ENCODE measurements around the gene LGR4. TPM values are rescaled to one million over a fixed set of nuclear protein-coding genes. Genes with fewer than 3 reads are reported as not detected.

LGR4 gene
- total RNA-seq, 1 donor from 2014 or later: 15.9 TPM

DNA sequence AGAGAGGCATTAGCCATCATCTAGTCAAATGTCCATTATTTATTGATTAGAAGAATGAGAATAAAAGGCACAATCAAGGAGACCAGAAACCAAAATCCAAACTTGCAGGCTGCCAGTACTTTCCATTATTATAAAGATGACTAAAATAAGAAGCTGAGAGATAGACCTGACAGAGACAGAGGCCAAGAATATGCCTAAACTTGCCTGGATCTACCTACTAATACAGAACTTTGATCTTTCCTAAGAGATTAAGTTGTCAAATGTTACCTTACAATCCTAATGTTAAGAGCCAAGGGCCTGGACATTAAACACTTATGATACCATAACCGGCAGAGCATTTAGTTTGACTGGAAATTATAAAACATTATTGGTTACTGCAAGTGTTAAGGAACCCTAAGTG lies 6.2 kb downstream of the LGR4 start:
- TF ChIP-seq, protein P1, sequence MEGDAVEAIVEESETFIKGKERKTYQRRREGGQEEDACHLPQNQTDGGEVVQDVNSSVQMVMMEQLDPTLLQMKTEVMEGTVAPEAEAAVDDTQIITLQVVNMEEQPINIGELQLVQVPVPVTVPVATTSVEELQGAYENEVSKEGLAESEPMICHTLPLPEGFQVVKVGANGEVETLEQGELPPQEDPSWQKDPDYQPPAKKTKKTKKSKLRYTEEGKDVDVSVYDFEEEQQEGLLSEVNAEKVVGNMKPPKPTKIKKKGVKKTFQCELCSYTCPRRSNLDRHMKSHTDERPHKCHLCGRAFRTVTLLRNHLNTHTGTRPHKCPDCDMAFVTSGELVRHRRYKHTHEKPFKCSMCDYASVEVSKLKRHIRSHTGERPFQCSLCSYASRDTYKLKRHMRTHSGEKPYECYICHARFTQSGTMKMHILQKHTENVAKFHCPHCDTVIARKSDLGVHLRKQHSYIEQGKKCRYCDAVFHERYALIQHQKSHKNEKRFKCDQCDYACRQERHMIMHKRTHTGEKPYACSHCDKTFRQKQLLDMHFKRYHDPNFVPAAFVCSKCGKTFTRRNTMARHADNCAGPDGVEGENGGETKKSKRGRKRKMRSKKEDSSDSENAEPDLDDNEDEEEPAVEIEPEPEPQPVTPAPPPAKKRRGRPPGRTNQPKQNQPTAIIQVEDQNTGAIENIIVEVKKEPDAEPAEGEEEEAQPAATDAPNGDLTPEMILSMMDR (IDR thresholded peaks at IDR 0.05; ENCODE audit: insufficient read depth, low read length, poor library complexity, severe bottlenecking): no peak
- DNase-seq (ENCODE audit: low read depth): no peak
- H3K4me3 ChIP-seq (ENCODE audit: low read depth, low read length): no peak overlapping the region
- H3K27me3 ChIP-seq (ENCODE audit: control insufficient read depth, insufficient read depth, low read length): no peaks in the 10 kb centered on the region
- H3K36me3 ChIP-seq (ENCODE audit: control insufficient read depth, insufficient read depth, low read length): no peaks in the 10 kb centered on the region

GRCh38 chr11:27465629-27466028 lies 7.0 kb downstream of the LGR4 start:
- TF ChIP-seq, protein P1 (IDR thresholded peaks at IDR 0.05; ENCODE audit: insufficient read depth, low read length, poor library complexity, severe bottlenecking): no peak
- DNase-seq (ENCODE audit: low read depth): no peak
- Histone ChIP-seq H3K36me3 (ENCODE audit: control insufficient read depth, insufficient read depth, low read length) (no peaks in the 10 kb centered on the region), H3K27me3 (ENCODE audit: control insufficient read depth, insufficient read depth, low read length) (no peaks in the 10 kb centered on the region), H3K4me3 (ENCODE audit: low read depth, low read length) (no peak overlapping the region)

- TF ChIP-seq, protein P1 (IDR thresholded peaks at IDR 0.05; ENCODE audit: insufficient read depth, low read length, poor library complexity, severe bottlenecking): no peak
- H3K27me3 ChIP-seq (ENCODE audit: control insufficient read depth, insufficient read depth, low read length): no peaks in the 10 kb centered on the region
- no peaks in the 10 kb centered on the region for H3K36me3 ChIP-seq (ENCODE audit: control insufficient read depth, insufficient read depth, low read length)
- DNase-seq (ENCODE audit: low read depth): no peak
- H3K4me3 ChIP-seq (ENCODE audit: low read depth, low read length): no peak overlapping the region
Observed at GRCh38 chr11:27464909-27465308, 7.7 kb downstream of the LGR4 start.

DNA sequence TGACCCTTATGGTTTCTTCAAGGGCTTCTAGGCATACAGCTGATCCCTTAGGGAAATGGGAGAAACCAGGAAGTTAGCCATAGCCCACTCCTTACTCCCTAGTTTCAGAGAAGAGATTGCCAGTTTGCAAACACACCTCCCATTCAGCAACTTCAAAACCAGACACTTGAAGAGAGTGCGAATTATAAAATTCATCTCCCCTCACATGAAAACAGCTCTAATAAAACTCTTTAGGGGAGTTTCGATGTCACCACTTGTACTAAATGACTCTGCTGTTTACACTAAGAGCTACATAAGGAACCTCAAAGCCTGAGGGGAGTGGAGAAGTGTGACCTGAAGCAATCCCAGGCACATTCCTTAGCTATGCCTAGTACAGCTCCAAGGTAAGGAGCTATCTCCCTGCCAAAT lies 8.3 kb downstream of the LGR4 start:
- TF ChIP-seq, protein P1 (IDR thresholded peaks at IDR 0.05; ENCODE audit: insufficient read depth, low read length, poor library complexity, severe bottlenecking): no peak
- H3K27me3 ChIP-seq (ENCODE audit: control insufficient read depth, insufficient read depth, low read length): no peaks in the 10 kb centered on the region
- no peaks in the 10 kb centered on the region for H3K36me3 ChIP-seq (ENCODE audit: control insufficient read depth, insufficient read depth, low read length)
- peak; percentile 64 for DNase-seq (ENCODE audit: low read depth)
- no peak overlapping the region for H3K4me3 ChIP-seq (ENCODE audit: low read depth, low read length)

- no peak for DNase-seq (ENCODE audit: low read depth)
- Histone ChIP-seq H3K27me3 (ENCODE audit: control insufficient read depth, insufficient read depth, low read length) (no peaks in the 10 kb centered on the region), H3K36me3 (ENCODE audit: control insufficient read depth, insufficient read depth, low read length) (no peaks in the 10 kb centered on the region), H3K4me3 (ENCODE audit: low read depth, low read length) (no peak overlapping the region)
- TF ChIP-seq, protein P1 (IDR thresholded peaks at IDR 0.05; ENCODE audit: insufficient read depth, low read length, poor library complexity, severe bottlenecking): no peak
Observed at GRCh38 chr11:27462543-27462942, 10.0 kb downstream of the LGR4 start.

DNA sequence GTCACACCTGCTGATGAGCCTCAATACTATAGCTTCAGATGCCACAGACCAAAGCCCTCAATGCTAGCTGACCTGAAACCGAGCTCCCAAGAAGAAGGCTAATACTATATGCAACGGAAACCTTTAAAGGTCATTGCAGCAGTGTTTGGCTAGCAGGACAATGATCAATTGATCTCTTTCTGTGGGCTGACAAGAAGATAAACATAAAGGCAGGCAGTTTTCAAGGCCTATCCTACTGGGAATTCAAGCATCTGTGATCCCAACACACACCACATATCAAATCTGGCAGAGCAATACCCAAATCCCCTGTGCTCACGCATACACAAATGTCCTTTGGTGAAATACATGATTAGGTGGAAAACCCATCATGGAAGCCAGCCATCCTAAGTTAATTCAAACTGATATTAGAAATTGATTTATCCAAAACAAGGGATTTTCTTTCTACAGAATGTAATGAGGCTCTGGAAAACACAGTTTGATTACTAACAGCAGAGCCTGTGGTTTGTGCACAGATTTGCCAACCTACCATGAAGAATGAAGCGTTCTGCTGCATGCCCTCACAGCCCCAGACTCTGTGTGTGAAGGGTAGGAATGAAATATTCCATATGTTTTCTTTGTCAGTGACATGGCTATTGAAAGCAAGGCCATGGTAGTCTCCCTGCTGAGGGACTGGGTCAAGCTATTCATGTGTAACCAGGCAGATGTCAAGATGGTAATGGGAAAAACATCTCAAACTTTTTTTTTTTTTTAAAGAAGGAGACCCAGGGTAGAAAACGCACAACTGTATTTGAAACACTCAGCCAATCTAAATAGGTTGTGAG lies 12.2 kb downstream of the LGR4 start:
- DNase-seq (ENCODE audit: low read depth): no peak
- Histone ChIP-seq H3K36me3 (ENCODE audit: control insufficient read depth, insufficient read depth, low read length) (no peaks in the 10 kb centered on the region), H3K4me3 (ENCODE audit: low read depth, low read length) (no peak overlapping the region), H3K27me3 (ENCODE audit: control insufficient read depth, insufficient read depth, low read length) (no peaks in the 10 kb centered on the region)
- TF ChIP-seq, protein P1 (IDR thresholded peaks at IDR 0.05; ENCODE audit: insufficient read depth, low read length, poor library complexity, severe bottlenecking): no peak

All from kidney epithelial cell (primary cell).